HG02840 (cell line): ENCODE data around the gene AR.

Source experiments
- ATAC-seq: cut with Tn5 transposase; IDR thresholded peaks from one replicate; pipeline ENCODE4 v1.9.1; 2021; ENCODE audit warnings: mild to moderate bottlenecking, moderate library complexity, moderate number of reproducible peaks; ENCODE audit not compliant: unreplicated experiment, low FRiP score

The AR gene

DNA sequence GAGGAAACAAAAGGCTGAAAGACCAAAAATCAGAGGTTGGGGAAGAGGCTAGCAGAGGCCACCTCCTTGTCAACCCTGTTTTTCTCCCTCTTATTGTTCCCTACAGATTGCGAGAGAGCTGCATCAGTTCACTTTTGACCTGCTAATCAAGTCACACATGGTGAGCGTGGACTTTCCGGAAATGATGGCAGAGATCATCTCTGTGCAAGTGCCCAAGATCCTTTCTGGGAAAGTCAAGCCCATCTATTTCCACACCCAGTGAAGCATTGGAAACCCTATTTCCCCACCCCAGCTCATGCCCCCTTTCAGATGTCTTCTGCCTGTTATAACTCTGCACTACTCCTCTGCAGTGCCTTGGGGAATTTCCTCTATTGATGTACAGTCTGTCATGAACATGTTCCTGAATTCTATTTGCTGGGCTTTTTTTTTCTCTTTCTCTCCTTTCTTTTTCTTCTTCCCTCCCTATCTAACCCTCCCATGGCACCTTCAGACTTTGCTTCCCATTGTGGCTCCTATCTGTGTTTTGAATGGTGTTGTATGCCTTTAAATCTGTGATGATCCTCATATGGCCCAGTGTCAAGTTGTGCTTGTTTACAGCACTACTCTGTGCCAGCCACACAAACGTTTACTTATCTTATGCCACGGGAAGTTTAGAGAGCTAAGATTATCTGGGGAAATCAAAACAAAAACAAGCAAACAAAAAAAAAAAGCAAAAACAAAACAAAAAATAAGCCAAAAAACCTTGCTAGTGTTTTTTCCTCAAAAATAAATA is 179.9 kb downstream of the AR start:
- no peak for ATAC-seq

GRCh38 chrX:67724359-67725110 is 180.7 kb downstream of the AR start:
- ATAC-seq, result no peak

DNA sequence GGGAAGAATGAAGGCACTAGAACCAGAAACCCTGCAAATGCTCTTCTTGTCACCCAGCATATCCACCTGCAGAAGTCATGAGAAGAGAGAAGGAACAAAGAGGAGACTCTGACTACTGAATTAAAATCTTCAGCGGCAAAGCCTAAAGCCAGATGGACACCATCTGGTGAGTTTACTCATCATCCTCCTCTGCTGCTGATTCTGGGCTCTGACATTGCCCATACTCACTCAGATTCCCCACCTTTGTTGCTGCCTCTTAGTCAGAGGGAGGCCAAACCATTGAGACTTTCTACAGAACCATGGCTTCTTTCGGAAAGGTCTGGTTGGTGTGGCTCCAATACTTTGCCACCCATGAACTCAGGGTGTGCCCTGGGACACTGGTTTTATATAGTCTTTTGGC is 181.7 kb downstream of the AR start:
- no peak for ATAC-seq

DNA sequence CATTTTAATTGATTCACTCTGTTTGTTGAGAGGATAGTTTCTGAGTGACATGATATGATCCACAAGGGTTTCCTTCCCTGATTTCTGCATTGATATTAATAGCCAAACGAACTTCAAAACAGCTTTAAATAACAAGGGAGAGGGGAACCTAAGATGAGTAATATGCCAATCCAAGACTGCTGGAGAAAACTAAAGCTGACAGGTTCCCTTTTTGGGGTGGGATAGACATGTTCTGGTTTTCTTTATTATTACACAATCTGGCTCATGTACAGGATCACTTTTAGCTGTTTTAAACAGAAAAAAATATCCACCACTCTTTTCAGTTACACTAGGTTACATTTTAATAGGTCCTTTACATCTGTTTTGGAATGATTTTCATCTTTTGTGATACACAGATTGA is 182.2 kb downstream of the AR start:
- ATAC-seq, result no peak

DNA sequence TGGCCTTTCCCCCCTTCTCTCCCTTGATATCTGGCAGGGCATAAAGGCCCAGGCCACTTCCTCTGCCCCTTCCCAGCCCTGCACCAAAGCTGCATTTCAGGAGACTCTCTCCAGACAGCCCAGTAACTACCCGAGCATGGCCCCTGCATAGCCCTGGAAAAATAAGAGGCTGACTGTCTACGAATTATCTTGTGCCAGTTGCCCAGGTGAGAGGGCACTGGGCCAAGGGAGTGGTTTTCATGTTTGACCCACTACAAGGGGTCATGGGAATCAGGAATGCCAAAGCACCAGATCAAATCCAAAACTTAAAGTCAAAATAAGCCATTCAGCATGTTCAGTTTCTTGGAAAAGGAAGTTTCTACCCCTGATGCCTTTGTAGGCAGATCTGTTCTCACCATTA is 183.8 kb downstream of the AR start:
- ATAC-seq, result no peak

DNA sequence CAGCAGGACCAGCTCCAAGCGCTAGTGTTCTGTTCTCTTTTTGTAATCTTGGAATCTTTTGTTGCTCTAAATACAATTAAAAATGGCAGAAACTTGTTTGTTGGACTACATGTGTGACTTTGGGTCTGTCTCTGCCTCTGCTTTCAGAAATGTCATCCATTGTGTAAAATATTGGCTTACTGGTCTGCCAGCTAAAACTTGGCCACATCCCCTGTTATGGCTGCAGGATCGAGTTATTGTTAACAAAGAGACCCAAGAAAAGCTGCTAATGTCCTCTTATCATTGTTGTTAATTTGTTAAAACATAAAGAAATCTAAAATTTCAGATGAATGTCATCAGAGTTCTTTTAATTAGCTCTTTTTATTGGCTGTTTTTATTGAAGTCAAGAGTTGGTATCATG is 186.5 kb downstream of the AR start:
- ATAC-seq, result no peak

DNA sequence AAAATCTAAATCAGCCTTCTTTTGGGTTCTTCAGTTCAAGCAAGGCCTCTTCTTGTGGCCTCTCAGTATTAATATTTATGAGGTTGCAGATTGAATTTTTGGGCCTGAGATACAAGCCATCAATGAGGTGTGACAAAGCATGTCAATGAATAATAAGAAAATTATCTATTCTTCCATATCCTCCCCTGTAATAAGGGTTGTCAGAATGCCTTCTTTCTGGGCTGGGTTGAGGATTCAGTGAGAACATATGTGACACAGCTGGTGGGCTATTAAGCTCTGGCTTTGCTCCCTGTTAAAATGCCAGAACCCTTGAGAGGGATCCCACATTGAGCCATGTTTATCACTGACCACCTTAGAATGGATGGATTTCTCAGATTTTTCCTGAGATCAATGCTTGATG is 187.2 kb downstream of the AR start:
- ATAC-seq, result no peak

DNA sequence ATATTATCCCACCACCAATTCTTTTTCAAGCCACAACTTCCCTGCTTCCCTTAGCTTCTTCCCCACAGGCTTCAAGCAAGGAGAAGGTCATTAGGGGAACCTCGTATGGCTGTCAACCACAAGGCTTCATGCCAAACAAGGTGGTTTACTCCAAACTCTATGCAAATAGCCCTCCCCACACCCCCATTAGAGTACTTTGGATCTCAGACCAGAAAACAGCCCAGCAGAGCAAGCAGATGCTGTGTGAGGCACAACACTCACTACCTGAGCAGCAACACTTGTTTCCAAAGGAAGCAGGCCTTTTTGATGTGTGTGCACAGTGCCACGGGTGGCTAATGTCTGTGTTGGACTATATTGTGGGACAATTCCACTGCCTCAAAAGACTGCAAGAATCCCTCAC is 189.0 kb downstream of the AR start:
- no peak for ATAC-seq

- ATAC-seq, result no peak
These were observed 190.4 kb downstream of the AR start for GRCh38 chrX:67734111-67734753.

DNA sequence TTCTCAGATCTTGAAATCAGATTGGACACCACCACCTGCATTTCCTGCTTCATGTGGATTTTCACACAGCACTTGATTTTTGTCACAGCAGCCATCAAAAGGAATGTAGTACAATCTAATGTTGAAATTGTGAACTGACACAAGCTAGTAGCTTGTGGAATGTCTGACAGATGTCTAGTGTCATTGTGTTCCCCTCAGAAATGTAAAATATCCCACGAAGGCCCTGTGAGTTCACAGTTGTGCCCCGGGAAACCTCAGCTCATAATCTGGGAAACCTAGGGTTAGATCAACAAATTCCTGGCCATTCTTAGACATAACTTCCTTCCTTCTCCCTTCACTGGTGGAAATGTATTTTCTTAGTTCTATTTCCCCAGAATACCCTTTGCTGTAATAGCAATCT is 205.7 kb downstream of the AR start:
- ATAC-seq, result no peak

- no peak for ATAC-seq
These were observed 206.9 kb downstream of the AR start for GRCh38 chrX:67750694-67751093.

GRCh38 chrX:67759018-67759417 is 215.2 kb downstream of the AR start:
- no peak for ATAC-seq

GRCh38 chrX:67777148-67777547 is 233.3 kb downstream of the AR start:
- no peak for ATAC-seq

GRCh38 chrX:67779099-67779498 is 235.3 kb downstream of the AR start:
- no peak for ATAC-seq
